GM18520 (cell line): ENCODE results near the gene NPY2R.

ENCODE experiments used
- ATAC-seq: cut with Tn5 transposase; IDR thresholded peaks from one replicate; pipeline ENCODE4 v1.9.1; 2021; ENCODE audit not compliant: unreplicated experiment

Gene NPY2R

GRCh38 chr4:155248002-155248896 lies 39.8 kb downstream of the NPY2R start:
- ATAC-seq = no peak

GRCh38 chr4:155249016-155249566 lies 40.7 kb downstream of the NPY2R start:
- ATAC-seq = no peak

DNA sequence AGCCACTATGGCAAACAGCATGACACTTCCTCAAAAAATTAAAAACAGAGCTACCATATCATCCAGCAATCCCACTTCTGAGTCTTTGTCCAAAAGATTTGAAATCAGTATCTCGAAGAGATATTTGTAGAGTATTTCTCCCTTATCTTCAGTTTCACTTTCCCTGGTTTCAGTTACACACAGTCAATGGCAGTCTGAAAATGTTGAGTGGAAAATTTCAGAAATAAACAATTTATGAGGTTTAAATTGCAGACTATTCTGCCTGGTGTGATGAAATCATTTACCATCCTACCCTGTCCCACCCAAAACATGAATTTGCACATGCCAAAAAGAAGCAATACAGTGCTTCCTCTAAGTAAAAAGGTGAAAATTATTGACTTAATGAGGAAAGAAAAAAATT lies 43.9 kb downstream of the NPY2R start:
- ATAC-seq = no peak

DNA sequence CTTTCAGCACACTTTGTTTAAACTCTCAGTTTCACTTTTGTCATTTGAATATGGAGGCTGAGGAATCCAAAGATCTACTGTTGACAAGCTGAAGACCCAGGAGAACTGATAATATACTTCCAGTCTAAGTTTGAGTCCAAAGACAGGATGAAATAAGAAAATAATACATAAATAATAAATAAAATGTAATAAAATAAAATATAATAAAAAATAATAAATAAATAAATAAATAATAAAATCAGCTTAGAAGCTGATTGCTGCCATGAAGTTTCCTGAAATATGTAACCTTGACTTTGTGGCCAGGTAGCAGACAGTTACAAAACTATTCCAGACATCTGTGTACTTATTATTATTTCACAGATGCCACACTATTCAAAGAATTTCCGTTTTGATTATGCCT lies 55.0 kb downstream of the NPY2R start:
- ATAC-seq = no peak

DNA sequence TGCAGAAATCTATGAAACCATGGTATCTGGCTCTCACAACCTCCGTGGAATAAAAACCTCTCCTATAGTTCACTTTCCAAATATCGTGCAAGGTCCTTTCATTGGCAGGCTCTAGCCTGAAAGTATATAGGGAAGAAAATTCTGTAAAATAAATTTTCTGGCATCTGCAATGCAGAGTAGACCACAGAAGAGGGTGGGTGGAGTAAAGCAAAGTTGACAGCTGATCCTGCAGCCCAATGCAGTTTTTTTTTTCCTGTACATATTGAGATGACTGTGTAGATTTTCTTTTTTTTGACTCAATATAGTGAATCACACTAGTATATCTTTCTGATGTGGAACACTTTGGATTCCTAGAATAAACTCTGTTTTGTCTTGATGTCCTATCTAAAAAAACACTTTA lies 56.7 kb downstream of the NPY2R start:
- ATAC-seq = no peak
